ENCODE data around the gene CREB3L2. TPM values are rescaled to one million over a fixed set of nuclear protein-coding genes. Genes with fewer than 3 reads are reported as not detected.

CREB3L2 gene
- total and polyA plus RNA-seq, 2 of the 13 experiments (the other 11 are each of a cell fraction or from before 2014, with no cell fraction given) = 22.1 to 41.1 TPM

DNA sequence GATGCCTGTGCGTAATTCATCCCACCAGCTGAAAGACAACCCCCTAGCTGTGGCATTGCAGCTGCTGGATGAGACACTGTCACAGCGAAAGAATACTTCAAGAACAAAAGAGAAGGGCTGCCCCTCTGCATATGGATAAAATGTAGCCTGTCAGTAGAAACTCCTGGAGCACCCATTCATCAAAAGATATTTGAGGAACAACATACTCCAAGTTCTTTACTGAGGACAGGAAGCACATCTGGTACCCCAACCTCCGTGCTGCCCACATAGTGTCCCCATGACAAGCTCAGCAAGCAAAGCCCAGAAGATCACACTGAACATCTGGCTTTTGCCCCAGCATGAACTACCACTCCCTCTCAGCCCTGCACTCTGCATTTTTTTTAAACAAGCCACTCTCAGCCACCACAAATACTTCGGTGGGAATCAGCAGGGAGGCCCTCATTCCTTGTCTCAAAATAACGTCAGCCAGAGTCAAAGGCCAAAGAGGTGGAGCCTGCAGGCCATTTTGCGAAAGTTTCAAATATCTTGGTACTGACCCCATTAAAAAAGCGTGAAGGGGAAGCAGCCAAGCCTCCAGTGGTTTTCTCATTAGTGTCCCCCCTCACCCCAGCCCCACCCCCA lies 1.7 kb downstream of the CREB3L2 start (continued):
- TF ChIP-seq, protein P1, sequence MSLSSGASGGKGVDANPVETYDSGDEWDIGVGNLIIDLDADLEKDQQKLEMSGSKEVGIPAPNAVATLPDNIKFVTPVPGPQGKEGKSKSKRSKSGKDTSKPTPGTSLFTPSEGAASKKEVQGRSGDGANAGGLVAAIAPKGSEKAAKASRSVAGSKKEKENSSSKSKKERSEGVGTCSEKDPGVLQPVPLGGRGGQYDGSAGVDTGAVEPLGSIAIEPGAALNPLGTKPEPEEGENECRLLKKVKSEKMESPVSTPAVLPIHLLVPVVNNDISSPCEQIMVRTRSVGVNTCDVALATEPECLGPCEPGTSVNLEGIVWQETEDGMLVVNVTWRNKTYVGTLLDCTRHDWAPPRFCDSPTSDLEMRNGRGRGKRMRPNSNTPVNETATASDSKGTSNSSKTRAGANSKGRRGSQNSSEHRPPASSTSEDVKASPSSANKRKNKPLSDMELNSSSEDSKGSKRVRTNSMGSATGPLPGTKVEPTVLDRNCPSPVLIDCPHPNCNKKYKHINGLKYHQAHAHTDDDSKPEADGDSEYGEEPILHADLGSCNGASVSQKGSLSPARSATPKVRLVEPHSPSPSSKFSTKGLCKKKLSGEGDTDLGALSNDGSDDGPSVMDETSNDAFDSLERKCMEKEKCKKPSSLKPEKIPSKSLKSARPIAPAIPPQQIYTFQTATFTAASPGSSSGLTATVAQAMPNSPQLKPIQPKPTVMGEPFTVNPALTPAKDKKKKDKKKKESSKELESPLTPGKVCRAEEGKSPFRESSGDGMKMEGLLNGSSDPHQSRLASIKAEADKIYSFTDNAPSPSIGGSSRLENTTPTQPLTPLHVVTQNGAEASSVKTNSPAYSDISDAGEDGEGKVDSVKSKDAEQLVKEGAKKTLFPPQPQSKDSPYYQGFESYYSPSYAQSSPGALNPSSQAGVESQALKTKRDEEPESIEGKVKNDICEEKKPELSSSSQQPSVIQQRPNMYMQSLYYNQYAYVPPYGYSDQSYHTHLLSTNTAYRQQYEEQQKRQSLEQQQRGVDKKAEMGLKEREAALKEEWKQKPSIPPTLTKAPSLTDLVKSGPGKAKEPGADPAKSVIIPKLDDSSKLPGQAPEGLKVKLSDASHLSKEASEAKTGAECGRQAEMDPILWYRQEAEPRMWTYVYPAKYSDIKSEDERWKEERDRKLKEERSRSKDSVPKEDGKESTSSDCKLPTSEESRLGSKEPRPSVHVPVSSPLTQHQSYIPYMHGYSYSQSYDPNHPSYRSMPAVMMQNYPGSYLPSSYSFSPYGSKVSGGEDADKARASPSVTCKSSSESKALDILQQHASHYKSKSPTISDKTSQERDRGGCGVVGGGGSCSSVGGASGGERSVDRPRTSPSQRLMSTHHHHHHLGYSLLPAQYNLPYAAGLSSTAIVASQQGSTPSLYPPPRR (CRISPR knock-in tag; IDR thresholded peaks at IDR 0.05; ENCODE audit: borderline replicate concordance) = 0 out of 2 replicates have a peak, but pooled peaks have one; percentile 24
- TF ChIP-seq NONO (IDR thresholded peaks at IDR 0.05) = no peak
- TF ChIP-seq NONO (CRISPR knock-in tag; conservative IDR thresholded peaks at IDR 0.05) = peak; percentile 29; the same call in 1 of the 2 replicates
- TF ChIP-seq SPEN (CRISPR knock-in tag; IDR thresholded peaks at IDR 0.05; ENCODE audit: low read depth) = 0 out of 2 replicates have a peak, but pooled peaks have one; percentile 38
- TF ChIP-seq, protein P2, sequence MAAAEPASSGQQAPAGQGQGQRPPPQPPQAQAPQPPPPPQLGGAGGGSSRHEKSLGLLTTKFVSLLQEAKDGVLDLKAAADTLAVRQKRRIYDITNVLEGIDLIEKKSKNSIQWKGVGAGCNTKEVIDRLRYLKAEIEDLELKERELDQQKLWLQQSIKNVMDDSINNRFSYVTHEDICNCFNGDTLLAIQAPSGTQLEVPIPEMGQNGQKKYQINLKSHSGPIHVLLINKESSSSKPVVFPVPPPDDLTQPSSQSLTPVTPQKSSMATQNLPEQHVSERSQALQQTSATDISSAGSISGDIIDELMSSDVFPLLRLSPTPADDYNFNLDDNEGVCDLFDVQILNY (CRISPR knock-in tag; conservative IDR thresholded peaks at IDR 0.05) = no peak
- peak; percentile 24; the same call in 1 of the 2 replicates for TF ChIP-seq ZFX (CRISPR knock-in tag; IDR thresholded peaks at IDR 0.05; ENCODE audit: low read depth)
- TF ChIP-seq, protein P3, sequence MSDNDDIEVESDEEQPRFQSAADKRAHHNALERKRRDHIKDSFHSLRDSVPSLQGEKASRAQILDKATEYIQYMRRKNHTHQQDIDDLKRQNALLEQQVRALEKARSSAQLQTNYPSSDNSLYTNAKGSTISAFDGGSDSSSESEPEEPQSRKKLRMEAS (IDR thresholded peaks at IDR 0.05) = peak; percentile 61
- no peak for TF ChIP-seq RARG (CRISPR knock-in tag; IDR thresholded peaks at IDR 0.05; ENCODE audit: low read depth)
- peak; percentile 18; the same call in 1 of the 2 replicates for TF ChIP-seq WIZ (CRISPR knock-in tag; IDR thresholded peaks at IDR 0.05)
- TF ChIP-seq NR2C2 (CRISPR knock-in tag; IDR thresholded peaks at IDR 0.05; ENCODE audit: borderline replicate concordance) = peak; percentile 78
- no peak for TF ChIP-seq ZNF432 (CRISPR knock-in tag; IDR thresholded peaks at IDR 0.05; ENCODE audit: borderline replicate concordance)
- TF ChIP-seq LCORL (IDR thresholded peaks at IDR 0.05) = no peak
- TF ChIP-seq LCORL (CRISPR knock-in tag; IDR thresholded peaks at IDR 0.05) = peak; percentile 38; the same call in 1 of the 2 replicates
- peak; percentile 49; the same call in 1 of the 2 replicates for TF ChIP-seq NR2F2 (IDR thresholded peaks at IDR 0.05; ENCODE audit: borderline replicate concordance, low read depth)
- TF ChIP-seq, protein P4, sequence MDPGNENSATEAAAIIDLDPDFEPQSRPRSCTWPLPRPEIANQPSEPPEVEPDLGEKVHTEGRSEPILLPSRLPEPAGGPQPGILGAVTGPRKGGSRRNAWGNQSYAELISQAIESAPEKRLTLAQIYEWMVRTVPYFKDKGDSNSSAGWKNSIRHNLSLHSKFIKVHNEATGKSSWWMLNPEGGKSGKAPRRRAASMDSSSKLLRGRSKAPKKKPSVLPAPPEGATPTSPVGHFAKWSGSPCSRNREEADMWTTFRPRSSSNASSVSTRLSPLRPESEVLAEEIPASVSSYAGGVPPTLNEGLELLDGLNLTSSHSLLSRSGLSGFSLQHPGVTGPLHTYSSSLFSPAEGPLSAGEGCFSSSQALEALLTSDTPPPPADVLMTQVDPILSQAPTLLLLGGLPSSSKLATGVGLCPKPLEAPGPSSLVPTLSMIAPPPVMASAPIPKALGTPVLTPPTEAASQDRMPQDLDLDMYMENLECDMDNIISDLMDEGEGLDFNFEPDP (CRISPR knock-in tag; conservative IDR thresholded peaks at IDR 0.05) = 0 out of 2 replicates have a peak, but pooled peaks have one; percentile 57
- peak; percentile 17; the same call in 1 of the 2 replicates for TF ChIP-seq HNF4G (IDR thresholded peaks at IDR 0.05; ENCODE audit: borderline replicate concordance, low read depth, low read length)
- TF ChIP-seq HNF4G (CRISPR knock-in tag; IDR thresholded peaks at IDR 0.05; ENCODE audit: borderline replicate concordance, low read depth) = no peak
- TF ChIP-seq, protein P5, sequence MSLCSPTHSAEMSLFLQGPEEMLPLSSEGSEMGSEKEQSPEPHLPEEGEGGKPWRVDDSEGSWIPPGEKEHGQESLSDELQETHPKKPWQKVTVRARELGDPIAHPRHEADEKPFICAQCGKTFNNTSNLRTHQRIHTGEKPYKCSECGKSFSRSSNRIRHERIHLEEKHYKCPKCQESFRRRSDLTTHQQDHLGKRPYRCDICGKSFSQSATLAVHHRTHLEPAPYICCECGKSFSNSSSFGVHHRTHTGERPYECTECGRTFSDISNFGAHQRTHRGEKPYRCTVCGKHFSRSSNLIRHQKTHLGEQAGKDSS (CRISPR knock-in tag; IDR thresholded peaks at IDR 0.05; ENCODE audit: borderline replicate concordance, low read depth) = 0 out of 2 replicates have a peak, but pooled peaks have one; percentile 34
- no peak for TF ChIP-seq ZNF232 (CRISPR knock-in tag; IDR thresholded peaks at IDR 0.05; ENCODE audit: borderline replicate concordance)
- TF ChIP-seq MLLT10 (CRISPR knock-in tag; IDR thresholded peaks at IDR 0.05) = no peak
- 0 out of 2 replicates have a peak, but pooled peaks have one; percentile 4 for TF ChIP-seq ZMAT3 (CRISPR knock-in tag; conservative IDR thresholded peaks at IDR 0.05)
- 0 out of 2 replicates have a peak, but pooled peaks have one; percentile 66 for TF ChIP-seq ZBTB42 (CRISPR knock-in tag; IDR thresholded peaks at IDR 0.05)
